Measurements from ENCODE around the gene RABGAP1L. TPM values are rescaled to one million over a fixed set of nuclear protein-coding genes. Genes with fewer than 3 reads are reported as not detected.
"Not testable (repeated sequence)": the region's sequence is repeated elsewhere in the genome, so short reads cannot be mapped to it uniquely, and the experiment has no call there.

Gene RABGAP1L
- total RNA-seq, 1 donor from 2014 or later = 145 TPM

DNA sequence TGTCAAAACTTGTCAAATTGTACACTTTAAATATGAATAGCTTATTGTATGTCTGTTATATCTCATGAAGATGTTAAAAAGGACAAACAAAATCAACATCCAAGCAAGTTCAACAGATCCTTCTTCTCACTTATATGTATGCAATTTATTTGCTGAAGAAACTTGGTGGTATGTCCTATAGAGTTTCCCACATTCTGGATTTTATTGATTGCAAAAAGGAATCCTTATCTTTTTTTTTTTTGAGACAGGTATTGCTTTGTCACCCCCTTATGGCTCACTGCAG is 5.6 kb upstream of the RABGAP1L start:
- no peak for DNase-seq

DNA sequence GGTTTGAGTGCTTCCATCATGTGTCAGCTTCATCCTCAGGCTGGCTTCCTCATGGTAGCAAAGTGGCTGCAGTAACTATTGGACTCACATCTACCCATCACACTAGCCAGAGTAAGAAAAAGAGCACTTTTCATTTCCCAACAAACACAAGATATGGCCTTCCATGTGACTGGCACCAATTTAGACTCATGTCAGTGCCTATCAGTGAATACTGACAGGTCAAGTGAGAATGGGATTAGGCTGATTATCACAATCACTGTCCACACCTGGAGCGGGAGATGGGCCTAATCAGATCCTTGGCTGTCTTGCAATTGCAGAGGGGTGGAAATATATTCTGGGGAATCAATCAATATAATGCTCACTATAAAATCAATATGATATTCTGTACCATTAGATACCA is 2.9 kb upstream of the RABGAP1L start:
- no peak for DNase-seq

GRCh38 chr1:174157157-174157806 is 2.0 kb upstream of the RABGAP1L start:
- DNase-seq = no peak

- DNase-seq = no peak
Observed at GRCh38 chr1:174158767-174159251, 511 bp upstream of the RABGAP1L start.

DNA sequence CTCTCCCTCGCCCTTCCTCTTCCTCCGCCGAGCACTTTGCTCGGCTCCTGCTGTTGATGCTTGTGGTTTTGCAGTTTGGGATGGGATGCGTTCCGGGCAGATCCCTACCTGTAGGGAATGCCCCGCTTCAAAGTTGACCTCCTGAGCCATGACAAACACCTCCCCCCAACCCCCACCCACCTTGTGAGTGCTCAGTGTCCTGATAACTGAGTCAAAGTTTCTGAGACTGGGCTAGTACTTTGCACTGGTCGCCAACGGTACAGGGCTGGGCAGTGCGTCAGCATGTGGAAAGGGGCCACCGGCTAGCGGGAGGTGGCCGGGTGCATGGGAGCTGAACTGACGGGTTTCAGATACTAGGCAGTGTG is 771 bp downstream of the RABGAP1L start:
- no peak for DNase-seq

GRCh38 chr1:174160603-174161002 is 1.3 kb downstream of the RABGAP1L start:
- DNase-seq = no peak

DNA sequence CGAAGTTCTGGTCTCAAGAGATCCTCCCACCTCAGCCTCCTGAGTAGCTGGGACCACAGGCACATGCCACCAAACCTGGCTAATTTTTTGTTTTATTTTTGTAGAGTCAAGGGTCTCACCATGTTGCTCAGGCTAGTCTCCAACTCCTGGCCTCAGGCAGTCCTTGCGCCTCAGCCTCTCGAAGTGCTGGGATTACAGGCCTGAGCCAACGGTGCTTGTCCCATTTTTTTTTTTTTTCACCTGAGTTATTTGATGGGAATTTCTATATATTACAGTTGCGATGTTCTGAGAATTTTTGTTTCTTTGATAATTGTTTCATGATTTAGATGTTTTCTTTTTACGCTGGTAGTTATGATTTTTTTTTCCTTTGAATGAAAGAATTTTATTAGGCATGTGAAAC is 2.5 kb downstream of the RABGAP1L start:
- DNase-seq = no peak

GRCh38 chr1:174164826-174165225 is 5.5 kb downstream of the RABGAP1L start:
- no peak for DNase-seq

GRCh38 chr1:174165471-174166137 is 6.3 kb downstream of the RABGAP1L start:
- DNase-seq = no peak

GRCh38 chr1:174166530-174167264 is 7.4 kb downstream of the RABGAP1L start:
- no peak for DNase-seq

- DNase-seq = no peak
Observed at GRCh38 chr1:174167265-174167803, 8.0 kb downstream of the RABGAP1L start.

GRCh38 chr1:174169342-174169741 is 10.0 kb downstream of the RABGAP1L start:
- no peak for DNase-seq

- no peak for DNase-seq
Observed at GRCh38 chr1:174171073-174171472, 11.8 kb downstream of the RABGAP1L start.

GRCh38 chr1:174174461-174175329 is 15.4 kb downstream of the RABGAP1L start:
- no peak for DNase-seq

GRCh38 chr1:174178459-174178858 is 19.1 kb downstream of the RABGAP1L start:
- DNase-seq = not testable (repeated sequence)

DNA sequence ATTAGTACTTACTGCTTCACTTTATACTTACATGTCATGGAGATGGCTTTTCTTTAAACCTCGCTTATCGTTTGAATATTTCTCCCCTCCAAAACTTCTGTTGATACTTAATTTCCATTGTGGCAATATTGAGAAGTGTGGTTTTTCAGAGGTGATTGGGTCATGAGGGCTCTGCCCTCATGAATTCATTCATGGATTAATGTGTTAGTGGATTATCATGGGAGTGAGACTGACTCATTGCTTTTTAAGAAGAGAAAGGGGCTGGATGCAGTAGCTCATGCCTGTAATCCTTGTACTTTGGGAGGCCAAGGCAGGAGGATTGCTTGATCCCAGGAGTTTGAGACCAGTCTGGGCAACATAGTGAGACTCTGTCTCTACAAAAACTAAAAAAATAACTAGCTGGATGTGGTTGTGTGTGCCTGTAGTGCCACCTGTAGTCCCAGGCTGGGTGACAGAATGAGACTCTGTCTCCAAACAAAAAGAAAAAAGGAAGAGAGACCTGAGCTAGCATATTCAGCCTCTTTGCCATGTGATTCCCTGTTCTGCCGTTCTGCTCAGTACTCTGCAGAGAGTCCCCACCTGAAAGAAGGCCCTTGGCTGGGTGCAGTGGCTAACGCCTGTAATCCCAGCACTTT is 30.2 kb downstream of the RABGAP1L start:
- no peak for DNase-seq

DNA sequence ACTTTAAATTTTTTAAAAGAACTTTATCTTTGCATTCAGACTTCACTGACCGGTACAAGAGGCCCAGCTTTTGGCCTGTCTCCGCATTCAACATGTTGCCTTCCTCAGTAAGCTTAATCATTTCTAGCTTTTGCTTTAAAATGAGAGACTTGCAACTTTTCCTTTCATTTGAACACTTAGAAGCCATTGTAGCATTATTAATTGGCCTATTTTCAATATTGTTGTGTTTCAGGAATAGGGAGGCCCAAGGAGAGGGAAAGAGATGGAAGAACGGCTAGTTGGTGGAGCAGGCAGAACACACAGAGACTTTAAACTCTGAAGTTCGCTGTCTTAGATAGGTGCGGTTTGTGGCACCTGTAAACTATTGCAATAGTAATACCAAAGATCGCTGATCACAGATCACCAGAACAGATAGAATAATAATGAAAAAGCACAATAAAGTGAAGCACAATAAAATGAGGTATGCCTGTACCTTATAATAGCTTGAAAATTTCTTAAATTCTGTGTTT is 31.4 kb downstream of the RABGAP1L start:
- DNase-seq = no peak

GRCh38 chr1:174191349-174191862 is 32.1 kb downstream of the RABGAP1L start:
- no peak for DNase-seq

GRCh38 chr1:174194461-174194860 is 35.1 kb downstream of the RABGAP1L start:
- DNase-seq = no peak

- DNase-seq = no peak
Observed at GRCh38 chr1:174197088-174197487, 37.8 kb downstream of the RABGAP1L start.

- DNase-seq = no peak
Observed at GRCh38 chr1:174197547-174197946, 38.2 kb downstream of the RABGAP1L start.

Data from occipital lobe (tissue), 2 donors.